ENCODE data around the gene GNB1.
"Not testable (repeated sequence)": the region's sequence is repeated elsewhere in the genome, so short reads cannot be mapped to it uniquely, and the experiment has no call there.

GNB1 gene

DNA sequence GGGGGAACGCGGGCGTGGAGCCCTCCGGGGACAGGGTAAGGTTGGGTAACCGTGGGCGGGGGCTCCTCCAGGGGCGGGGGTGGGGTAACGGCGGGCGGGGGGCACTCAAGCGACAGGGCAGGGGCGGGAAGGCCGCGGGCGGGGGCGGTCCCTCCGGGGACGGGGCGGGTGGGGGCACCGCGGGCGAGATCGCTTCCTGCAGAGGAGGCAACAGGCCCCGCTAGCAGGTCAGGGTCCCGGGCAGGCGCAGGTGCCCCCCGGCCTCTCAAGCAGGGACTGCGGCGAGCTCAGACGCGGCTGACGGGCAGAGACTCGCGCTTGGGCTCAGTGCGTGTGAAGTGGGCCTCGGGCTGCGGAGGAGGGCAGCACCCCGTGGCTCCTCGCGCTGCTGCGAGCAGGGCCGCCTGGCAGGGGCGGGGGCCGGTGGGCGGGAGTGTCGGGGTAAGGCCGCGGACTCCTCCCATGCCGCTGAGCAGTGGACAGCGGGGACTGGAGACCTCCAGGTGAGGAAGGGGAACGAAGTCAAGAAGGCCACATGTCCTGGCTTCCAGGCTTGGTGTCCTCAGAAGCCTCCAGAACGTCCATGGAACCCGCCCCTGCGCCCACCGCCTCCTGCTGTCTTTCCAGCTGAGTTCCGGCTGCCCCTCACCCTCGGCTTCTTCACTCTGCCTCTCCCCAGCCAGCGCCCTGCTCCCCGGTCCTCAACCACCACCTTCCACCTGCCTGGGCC, 627 bp upstream of the GNB1 start:
- DNase-seq (ENCODE audit: low read depth in 2 of 2) = peak; percentile 62 to 64

DNA sequence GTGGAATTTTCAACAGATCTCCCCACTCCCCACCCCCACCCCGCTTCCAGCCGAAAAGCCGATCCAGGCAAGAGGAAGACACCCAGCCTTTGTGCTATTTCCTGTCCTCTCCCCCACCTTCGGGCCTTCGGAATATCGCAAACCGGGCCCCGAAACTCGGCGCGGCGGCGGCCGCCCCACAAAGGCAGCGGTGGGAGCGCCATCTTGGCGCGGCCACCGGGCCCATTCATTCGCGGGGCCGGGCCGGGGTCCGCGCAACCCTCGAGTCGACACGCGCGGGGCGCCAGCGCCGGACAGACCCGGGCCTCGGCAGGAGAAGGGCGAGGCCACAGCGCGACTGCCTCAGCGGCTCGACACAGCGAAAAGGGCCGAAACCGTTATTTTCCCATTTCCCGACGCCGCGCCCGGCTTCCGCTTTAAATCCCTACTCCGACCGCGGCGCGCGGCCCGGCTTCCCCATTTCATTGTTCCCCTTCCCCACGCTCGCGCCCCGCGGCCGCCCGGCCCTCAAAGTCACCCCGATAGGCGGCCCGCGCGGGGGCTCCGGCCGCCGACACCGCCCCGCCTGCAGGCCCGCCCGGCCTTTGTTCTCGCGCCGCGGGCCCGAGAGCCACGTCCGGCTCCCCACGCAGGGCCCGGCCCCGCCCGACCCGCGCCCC, 911 bp downstream of the GNB1 start:
- peak in 1 of 2 donors; percentile 37 for DNase-seq (ENCODE audit: low read depth in 2 of 2)

DNA sequence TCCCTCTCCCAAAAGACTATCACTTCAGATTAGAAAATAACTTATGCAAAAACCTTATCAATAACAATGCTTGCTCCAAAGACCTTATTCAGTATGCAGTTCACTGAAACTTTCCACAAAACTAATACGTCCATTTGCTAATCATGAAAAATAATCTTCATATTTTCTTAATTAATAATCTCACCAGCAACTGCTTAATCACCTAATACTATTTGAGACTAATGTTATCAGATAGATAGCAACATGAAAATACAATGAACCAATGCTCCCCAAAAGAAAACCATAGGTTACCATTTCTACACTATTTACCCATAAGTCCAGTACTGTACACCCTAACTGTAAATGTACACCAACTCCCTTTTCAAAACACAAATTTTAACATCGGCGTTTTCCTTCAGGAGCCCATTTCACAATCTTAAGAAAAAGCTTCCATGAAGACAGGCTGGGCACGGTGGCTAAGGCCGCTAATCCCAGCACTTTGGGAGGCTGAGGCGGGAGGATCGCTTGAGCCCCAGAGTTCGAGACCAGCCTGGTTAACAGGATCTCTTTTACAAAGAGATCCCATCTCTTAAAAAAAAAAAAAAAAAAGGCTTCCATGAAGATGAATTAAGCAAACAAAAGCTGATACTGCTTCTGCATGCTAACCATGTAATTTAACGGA, 1.7 kb downstream of the GNB1 start:
- no peak for DNase-seq (ENCODE audit: low read depth in 2 of 2)

DNA sequence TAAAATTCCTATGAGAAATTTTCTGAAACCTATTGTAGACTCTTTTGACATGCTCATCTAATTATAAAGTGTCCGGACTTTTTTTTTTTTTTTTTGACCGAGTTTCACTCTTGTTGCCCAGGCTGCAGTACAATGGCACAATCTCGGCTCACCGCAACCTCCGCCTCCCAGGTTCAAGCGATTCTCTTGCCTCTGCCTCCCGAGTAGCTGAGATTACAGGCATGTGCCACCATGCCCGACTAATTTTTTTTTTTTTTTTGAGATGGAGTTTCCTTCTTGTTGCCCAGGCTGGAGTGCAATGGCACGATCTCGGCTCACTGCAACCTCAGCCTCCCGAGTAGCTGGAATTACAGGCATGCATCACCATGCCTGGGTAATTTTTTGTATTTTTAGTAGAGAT, 7.0 kb downstream of the GNB1 start:
- not testable (repeated sequence) for DNase-seq (ENCODE audit: low read depth in 2 of 2)

DNA sequence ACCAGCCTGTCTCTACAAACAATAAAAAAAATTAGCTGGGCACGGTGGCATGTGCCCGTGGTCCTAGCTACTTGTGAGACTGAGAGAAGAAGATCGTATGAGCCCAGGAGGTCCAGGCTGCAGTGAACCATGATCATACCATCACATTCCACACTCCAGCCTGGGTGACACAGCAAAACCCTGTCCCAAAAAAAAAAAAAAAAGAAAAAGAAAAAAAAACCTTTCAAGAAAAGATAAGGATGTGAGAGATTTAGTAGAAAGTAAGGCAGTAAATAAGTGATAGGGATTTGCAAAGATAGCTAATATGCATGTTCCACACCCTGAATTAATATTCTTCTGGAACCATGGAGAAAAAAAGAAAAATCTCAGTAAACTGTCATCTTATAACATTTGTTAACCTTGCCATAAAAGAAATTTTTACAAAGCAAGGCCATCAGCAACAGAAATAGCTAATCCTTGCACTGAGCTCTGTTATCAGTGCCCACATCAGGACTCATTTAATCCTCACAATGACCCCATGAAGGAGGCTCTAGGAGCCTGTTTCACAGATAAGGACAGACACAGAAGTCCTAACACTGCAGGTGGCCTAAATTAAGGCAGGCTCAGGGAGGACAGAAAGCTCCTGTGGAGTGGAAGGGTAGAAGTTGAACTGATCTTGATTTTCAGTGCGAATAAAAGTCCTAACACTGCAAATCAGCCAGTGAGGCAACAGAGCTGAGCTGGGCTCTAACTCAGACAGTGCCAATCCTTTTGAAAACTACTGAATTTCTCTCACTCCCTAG, 7.6 kb downstream of the GNB1 start:
- no peak for DNase-seq (ENCODE audit: low read depth in 2 of 2)

DNA sequence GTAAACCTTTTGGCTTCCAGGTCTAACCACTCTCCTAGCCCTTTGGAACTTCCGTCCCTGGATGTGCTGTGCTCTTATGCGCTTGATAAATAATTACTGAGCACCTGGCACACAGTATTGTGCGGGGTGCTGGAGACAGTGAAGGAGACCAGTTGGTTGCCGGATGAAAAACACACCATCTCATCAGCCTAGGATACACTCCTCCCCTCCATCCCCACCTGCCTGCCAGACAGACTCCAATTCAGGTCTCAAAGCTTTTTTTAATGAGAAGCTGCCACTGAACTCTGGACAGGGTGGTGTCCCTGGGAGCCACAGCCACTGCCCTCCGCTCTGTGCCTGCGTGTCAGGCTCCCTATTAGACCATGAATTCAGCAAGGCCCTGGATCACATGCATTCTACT, 9.2 kb downstream of the GNB1 start:
- no peak for DNase-seq (ENCODE audit: low read depth in 2 of 2)

DNA sequence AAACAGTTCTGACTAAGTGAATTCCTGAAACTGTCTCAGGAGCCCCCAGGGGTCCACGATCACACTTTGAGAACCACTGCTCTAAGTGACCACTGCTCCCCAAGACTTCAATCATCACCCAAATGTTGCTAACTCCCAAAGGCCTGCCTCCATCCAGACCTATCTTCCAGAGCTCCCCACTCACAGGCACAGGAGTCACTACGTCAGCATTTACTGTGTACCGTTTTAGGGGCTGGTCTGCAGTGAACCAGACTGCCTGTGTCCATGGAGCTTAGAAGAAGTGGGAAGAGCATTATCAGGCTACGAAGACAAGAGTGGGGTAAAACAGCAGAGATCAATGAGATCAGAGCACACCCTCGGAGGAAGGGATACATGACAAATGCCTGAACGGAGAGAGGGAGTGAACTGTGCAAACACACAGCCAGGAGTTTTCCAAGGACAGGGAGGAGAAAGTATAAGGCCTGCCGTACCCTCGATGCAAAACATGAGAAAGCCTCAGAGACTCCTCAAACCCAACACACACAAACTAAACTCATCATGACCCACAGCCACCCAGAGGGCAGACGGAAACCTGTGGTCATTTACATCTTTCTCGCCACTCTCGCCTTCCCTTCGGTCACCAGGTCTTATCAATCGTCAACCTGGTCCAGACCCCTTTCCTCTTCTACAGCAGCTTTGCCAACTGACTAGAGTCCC, 10.1 kb downstream of the GNB1 start:
- no peak for DNase-seq (ENCODE audit: low read depth in 2 of 2)

DNA sequence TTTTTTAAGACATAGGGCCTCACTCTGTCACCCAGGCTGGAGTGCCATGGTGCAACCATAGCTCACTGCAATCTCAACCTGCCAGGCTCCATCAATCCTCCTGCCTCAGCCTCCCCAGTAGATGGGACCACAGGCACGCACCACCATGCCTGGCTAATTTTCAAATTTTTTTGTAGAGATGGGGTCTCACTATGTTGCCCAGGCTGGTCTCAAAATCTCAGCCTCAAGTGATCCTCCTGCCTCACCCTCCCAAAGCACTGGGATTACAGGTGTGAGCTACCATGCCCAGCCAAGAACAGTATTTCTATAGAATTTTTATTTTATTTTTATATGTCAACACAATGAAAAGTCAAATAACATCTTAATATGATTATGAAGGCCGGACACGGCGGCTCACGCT, 10.9 kb downstream of the GNB1 start:
- no peak for DNase-seq (ENCODE audit: low read depth in 2 of 2)

DNA sequence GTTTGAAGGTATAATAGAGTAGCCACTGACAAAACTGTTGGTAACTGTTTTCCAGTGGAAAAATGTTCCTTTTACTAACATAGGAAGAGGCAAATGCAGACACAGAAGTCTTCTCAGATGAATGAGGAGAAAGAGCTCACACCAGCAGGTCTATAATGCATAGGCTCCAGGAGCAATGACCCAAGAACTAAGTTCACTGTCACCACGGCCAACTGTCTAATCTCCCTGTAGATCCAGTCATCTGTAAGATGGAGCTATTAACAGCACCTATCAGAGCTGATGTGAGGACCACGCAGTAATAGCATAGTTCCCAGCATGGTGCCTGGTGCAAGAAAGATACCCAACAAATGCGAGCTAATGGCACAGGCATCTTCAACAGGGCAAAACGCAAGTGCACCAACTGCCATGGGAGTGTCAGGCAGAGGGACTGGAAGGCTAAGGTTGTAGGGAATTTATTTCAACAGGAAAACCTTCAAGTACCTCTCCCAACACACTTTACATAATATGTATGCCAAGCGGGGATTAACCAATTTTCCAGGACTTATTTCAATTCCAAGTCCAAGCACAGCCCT, 12.9 kb downstream of the GNB1 start:
- no peak for DNase-seq (ENCODE audit: low read depth in 2 of 2)

DNA sequence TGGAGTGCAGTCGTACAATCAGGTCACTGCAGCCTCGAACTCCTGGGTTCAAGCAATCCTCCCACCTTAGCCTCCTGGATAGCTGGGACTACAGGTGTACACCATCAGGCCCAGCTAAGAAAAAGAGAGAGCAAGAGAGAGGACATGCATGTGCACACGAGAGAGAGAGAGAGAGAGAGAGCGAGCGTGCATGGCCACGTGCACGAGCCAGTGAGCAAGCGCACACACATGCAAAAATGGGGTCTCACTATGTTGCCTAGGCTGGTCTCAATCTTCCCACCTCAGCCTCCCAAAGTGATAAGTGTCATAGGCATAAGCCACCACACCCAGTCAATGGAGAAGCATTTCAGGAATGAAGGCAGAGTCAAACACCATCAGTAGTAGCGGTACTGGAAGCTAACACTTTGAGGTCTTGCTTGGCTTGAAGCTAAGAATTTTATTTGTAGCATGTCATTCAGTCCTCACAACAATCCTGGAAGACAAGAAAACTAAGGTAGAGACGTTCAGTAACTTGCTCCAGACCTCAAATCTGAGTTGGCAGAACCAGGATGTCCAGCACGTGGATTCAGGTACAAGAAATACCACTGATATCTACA, 14.5 kb downstream of the GNB1 start:
- DNase-seq (ENCODE audit: low read depth in 2 of 2) = no peak

DNA sequence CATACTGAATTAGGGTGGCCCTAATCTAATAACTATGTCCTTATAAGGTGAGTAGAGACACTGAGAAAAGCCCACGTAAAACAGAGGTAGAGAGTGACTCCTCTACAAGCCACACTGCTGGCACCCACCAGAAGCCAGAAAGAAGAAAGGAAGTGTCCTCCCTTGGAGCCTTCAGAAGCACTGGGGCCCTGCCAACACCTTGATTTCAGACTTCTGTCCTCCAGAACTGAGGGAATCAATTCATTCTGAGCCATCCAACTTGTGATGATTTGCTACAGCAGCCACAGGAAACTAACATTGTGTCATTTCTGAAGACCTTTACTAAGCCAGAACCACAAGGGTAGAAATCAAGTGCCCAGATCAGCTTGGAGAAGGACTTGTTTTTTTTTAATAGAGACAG, 15.0 kb downstream of the GNB1 start:
- peak in 1 of 2 donors; percentile 24 for DNase-seq (ENCODE audit: low read depth in 2 of 2)

DNA sequence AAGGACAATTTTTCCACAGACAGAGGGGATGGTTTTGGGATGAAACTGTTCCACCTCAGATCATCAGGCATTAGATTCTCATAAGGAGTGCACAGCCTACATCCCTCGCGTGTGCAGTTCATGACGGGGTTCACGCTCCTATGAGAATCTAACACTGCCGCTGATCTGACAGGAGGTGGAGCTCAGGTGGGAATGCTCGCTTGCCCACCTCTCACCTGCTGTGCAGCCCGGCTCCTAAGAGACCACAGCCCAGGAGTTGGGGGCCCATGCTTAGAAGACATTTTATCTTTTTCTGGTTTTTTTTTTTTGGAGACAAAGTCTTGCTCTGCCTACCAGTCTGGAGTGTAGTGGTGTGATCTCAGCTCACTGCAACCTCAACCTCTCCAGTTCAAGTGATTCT, 16.0 kb downstream of the GNB1 start:
- DNase-seq (ENCODE audit: low read depth in 2 of 2) = no peak

DNA sequence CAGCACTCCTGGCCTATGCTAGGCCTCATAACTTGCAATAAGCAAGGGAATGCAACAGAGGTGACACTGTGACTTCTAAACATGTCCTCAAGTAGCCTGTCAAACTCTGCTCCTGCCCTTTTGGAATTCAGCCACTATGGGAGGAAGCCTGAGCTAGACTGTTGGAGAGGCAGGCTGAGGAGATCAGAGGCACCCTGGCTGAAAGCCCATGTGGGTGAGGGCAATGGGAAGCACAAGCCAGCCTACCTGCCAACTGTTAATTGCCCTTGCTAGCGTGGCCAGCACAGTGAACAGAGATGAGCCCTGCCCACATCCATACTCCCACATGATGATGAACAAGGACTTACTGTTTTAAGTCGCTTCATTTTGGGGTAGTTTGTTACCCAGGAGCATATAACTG, 17.7 kb downstream of the GNB1 start:
- DNase-seq (ENCODE audit: low read depth in 2 of 2) = no peak

DNA sequence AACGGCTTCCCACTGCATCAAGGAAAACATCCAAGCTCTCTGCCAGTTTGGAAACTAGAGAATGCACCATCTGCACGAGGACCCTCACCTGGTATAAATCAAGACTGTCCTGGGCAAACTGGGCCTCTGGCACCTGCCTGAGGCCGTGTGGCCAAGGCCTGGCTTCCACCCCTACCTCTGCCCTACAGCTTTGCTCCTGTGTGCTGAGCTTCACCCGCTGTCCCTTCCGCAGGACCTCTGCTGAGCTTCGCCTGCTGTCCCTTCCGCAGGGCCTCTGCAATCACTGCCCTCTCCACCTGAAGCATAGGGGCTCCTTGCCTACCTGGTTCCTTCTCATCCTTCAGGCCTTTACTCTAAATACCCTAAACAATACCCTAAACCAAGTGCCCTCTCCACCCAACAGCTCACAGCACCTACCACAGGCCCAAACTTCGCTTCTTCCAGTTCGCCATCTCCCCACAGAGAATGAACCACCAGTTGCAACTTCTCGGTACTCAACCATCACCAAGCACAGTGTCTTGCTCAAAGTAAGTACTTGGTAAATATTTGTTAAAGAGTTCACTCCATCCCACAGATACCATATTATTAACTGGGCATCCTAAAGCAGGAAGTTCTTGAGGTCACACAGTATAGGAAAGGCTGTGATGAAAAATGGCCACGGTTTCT, 18.4 kb downstream of the GNB1 start:
- no peak for DNase-seq (ENCODE audit: low read depth in 2 of 2)

DNA sequence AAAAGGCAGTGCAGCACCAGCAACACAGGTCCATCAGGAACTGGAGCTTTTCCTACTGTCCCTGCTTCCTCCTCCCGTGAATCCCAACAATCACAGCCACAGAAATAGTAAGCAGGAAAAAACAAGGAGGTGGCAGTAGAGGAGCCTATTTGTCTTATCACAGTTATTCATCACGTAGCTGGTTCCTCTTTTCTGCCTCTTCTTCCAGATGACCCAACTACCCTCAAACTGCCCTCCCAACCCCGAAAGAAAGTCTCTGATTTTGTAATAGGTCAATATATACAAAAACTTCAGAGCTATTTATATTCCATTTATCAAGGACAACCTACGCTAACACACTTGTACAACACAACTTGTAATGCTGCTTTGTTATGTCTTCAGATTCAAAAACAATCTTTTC, 21.4 kb downstream of the GNB1 start:
- DNase-seq (ENCODE audit: low read depth in 2 of 2) = no peak

DNA sequence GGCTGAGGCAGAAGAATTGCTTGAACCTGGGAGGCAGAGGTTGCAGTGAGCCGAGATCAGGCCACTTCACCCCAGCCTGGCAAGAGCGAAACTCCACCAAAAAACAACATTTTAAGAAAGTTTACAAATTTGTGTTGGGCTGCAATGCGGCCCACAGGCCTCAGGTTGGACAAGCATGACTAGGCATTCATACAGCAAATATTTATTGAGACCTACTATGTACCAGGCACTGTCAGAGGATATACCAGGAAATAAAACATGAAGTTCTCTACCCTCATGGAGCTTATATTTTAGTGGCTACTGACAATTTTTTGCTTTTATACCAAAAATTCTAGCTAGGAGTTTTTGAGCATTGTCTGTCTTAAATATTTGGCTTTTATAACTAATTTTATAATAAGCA, 23.7 kb downstream of the GNB1 start:
- no peak for DNase-seq (ENCODE audit: low read depth in 2 of 2)

DNA sequence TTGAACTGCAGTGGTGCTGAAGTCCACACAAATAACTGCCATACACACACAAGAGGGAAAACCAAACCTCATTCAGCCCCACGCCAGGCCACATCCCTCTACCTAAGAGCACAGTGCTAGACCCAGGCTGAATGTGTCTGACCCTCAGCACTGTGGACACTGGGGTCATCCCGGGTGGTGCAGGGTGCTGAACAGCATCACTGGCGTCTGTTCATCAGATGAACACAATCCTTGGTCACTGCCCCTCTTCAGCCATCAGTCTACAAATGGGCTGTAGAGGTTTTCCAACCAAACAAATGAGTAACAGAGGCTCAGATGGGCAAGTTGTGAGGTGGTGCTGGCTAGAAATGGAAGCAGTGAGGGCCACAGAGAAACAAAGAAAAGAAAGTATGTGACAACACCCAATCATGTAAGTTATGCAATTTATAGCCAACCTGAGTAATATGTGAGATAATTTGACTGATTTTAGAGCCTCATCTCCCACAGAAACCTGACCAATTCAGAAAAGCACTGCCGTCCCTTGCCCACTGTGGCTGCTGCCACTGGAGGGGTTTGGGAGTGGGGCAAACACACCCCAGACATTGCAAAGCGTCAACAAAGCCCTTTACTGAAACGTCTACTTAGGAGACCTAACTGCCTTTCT, 27.9 kb downstream of the GNB1 start:
- DNase-seq (ENCODE audit: low read depth in 2 of 2) = no peak

DNA sequence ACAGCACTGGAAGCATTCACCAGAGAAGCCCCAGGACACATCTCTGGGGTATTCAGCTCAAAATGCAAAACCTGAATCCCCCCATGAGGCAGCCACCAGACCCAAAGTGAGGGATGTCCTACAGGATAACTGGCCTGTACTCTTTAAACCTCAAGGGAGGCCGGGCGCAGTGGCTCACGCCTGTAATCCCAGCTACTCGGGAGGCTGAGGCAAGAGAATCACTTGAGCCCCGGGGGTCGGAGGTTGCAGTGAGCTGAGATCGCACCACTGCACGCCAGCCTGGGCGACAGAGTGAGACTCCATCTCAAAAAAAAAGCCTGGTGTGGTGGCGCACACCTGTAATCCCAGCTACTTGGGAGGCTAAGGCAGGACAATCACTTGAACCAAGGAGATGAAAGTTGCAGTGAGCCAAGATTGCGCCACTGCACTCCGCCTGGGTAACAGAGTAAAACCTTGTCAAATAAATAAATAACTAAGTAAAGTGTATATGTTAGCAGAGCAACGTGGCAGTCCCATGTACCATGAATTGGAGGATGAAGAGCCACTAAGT, 29.1 kb downstream of the GNB1 start:
- DNase-seq (ENCODE audit: low read depth in 2 of 2) = not testable (repeated sequence)

DNA sequence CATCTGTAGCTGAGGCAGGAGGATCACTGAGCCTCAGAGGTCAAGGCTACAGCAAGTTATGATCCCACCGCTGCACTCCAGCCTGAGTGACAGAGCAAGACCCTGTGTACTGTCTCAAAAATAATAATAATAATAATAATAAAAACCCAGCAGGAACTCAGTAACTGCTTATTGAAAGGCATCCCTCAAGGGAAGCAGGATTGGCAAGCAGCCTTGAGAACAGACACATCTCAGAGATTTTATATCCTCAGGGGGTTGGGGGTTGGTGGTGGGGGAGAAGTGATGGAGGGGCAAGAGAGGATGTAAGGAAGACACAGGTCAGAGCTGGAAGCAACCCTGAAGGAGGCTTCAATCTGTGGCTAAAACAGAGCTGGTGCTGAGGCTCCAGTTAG, 29.6 kb downstream of the GNB1 start:
- DNase-seq (ENCODE audit: low read depth in 2 of 2) = no peak
